HepG2 (cell line): ENCODE data around the gene GYPC.

ENCODE experiments used
- CEBPB ChIP-seq: IDR thresholded peaks from 2 replicates; pipeline ENCODE4 v1.6.1; 2011; ENCODE audit warnings: low read depth, low read length, improper control_type of control experiment, borderline replicate concordance
- CTCF ChIP-seq: sonication (generic); formaldehyde crosslinking; IDR thresholded peaks from 2 replicates; pipeline ENCODE4 v1.5.0; 2020; ENCODE audit warnings: mild to moderate bottlenecking, missing genetic modification reagents, moderate library complexity
- EP300 ChIP-seq, 3 experiments: sonication (generic) in 1 of 3; formaldehyde crosslinking in 1 of 3; IDR thresholded peaks; 2 replicates each; pipeline versions ENCODE4 v1.5.1 to v1.6.1; 2011 to 2020; ENCODE audit warnings: low read depth in 2 of 3, low read length in 2 of 3, borderline replicate concordance in 1 of 3, improper control_type of control experiment in 1 of 3, mild to moderate bottlenecking in 1 of 3, missing genetic modification reagents in 1 of 3, moderate library complexity in 1 of 3
- NFRKB ChIP-seq: fragments of 450-650 bp; IDR thresholded peaks from 2 replicates; pipeline ENCODE4 v1.6.1; 2017
- POLR2A ChIP-seq, 2 experiments: IDR thresholded peaks; 2 replicates each; pipeline ENCODE4 v1.6.1; 2011; ENCODE audit warnings: low read depth in 2 of 2, low read length in 2 of 2, mild to moderate bottlenecking in 1 of 2, moderate library complexity in 1 of 2; ENCODE audit not compliant: insufficient read depth in 1 of 2
- RAD21 ChIP-seq: fragments of 450-650 bp; formaldehyde crosslinking; IDR thresholded peaks from 2 replicates; pipeline ENCODE4 v1.5.0; 2020; ENCODE audit warnings: mild to moderate bottlenecking
- SIN3B ChIP-seq: fragments of 150-350 bp; IDR thresholded peaks from 2 replicates; pipeline ENCODE4 v1.6.1; 2014; ENCODE audit warnings: low read length
- SRF ChIP-seq: IDR thresholded peaks from 2 replicates; pipeline ENCODE4 v1.6.1; 2011; ENCODE audit warnings: mild to moderate bottlenecking, low read depth, low read length, moderate library complexity
- YY1 ChIP-seq: IDR thresholded peaks from 2 replicates; pipeline ENCODE4 v1.6.1; 2011; ENCODE audit warnings: low read length, low read depth, moderate library complexity, mild to moderate bottlenecking; ENCODE audit not compliant: insufficient read depth, insufficient replicate concordance
- ZBTB8A ChIP-seq: sonication (generic); formaldehyde crosslinking; IDR thresholded peaks from 2 replicates; pipeline ENCODE4 v1.4.0; 2020; ENCODE audit warnings: mild to moderate bottlenecking, low read depth, missing genetic modification reagents, borderline replicate concordance
- ZNF138 ChIP-seq: sonication (generic); formaldehyde crosslinking; IDR thresholded peaks from 2 replicates; pipeline ENCODE4 v1.5.0; 2020; ENCODE audit warnings: mild to moderate bottlenecking, low read depth, missing genetic modification reagents
- TF ChIP-seq, protein P1 (sequence below): sonication (generic); formaldehyde crosslinking; IDR thresholded peaks from 2 replicates; pipeline ENCODE4 v1.8.0; 2022; ENCODE audit warnings: low read depth, missing genetic modification reagents

DNA sequence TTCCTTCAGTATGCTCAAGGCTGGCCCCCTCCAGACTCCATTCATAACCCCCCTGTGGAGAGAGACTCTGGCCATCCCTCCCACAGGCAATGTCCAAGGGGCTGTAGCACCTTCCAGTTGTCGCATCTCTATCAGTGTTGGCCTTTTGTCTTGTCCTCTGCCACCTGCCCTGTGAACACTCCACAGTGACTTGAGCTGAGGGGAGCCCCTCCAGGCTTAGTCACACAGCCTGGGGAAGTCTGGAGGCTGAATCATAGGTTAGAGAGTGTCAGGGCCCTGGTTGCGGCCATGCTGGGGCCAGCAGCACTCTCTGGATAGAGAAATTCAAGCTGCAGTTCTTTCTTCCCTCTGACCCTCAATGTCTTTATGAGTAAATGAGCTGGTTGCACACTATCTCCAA lies 64.7 kb downstream of the GYPC start:
- TF ChIP-seq SRF (no peak), NFRKB (no peak), SIN3B (no peak), EP300 (IDR thresholded peaks at IDR 0.05; ENCODE audit: low read depth in 2 of 2, low read length in 2 of 2) (no peak), EP300 (CRISPR knock-in tag; IDR thresholded peaks at IDR 0.05; ENCODE audit: borderline replicate concordance) (no peak), RAD21 (CRISPR knock-in tag) (no peak), ZNF138 (CRISPR knock-in tag) (no peak), CTCF (CRISPR knock-in tag) (no peak), ZBTB8A (CRISPR knock-in tag) (no peak), CEBPB (no peak), YY1 (no peak), POLR2A (IDR thresholded peaks at IDR 0.05; ENCODE audit: insufficient read depth in 1 of 2, low read depth in 2 of 2, low read length in 2 of 2) (no peak)
- TF ChIP-seq, protein P1, sequence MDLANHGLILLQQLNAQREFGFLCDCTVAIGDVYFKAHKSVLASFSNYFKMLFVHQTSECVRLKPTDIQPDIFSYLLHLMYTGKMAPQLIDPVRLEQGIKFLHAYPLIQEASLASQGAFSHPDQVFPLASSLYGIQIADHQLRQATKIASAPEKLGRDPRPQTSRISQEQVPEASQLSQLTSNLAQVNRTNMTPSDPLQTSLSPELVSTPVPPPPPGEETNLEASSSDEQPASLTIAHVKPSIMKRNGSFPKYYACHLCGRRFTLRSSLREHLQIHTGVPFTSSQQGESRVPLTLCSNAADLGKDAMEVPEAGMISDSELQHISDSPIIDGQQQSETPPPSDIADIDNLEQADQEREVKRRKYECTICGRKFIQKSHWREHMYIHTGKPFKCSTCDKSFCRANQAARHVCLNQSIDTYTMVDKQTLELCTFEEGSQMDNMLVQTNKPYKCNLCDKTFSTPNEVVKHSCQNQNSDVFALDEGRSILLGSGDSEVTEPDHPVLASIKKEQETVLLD (CRISPR knock-in tag): no peak
